Measurements from ENCODE around the gene STARD13.
A peak's percentile ranks its signal among the peaks of the same experiment; 100 is the strongest.

STARD13 gene

GRCh38 chr13:33319859-33320258 lies 34.3 kb upstream of the STARD13 start:
- peak overlapping the region in 1 of 3 experiments; percentile 23 for H3K27ac Mint-ChIP-seq
- H3K9me3 Mint-ChIP-seq, result no peaks in the 10 kb centered on the region
- H3K4me1 Mint-ChIP-seq, result peaks cover 48% of the 10 kb centered on the region
- no peaks in the 10 kb centered on the region for H3K36me3 Mint-ChIP-seq (ENCODE audit: low read depth)
- no peak for TF ChIP-seq CTCF (IDR thresholded peaks at IDR 0.05; ENCODE audit: unreplicated experiment in 3 of 3)
- H3K27me3 Mint-ChIP-seq (ENCODE audit: low read depth), result no peaks in the 10 kb centered on the region
- H3K4me3 Mint-ChIP-seq, result no peak overlapping the region

- H3K36me3 Mint-ChIP-seq (ENCODE audit: low read depth), result no peaks in the 10 kb centered on the region
- H3K4me3 Mint-ChIP-seq, result no peak overlapping the region
- H3K4me1 Mint-ChIP-seq, result peaks cover 37% of the 10 kb centered on the region
- H3K27me3 Mint-ChIP-seq (ENCODE audit: low read depth), result no peaks in the 10 kb centered on the region
- H3K27ac Mint-ChIP-seq, result no peak overlapping the region
- no peak for TF ChIP-seq CTCF (IDR thresholded peaks at IDR 0.05; ENCODE audit: unreplicated experiment in 3 of 3)
- no peaks in the 10 kb centered on the region for H3K9me3 Mint-ChIP-seq
Observed at GRCh38 chr13:33318744-33319143, 33.2 kb upstream of the STARD13 start.

- Mint-ChIP-seq H3K36me3 (ENCODE audit: low read depth) (no peaks in the 10 kb centered on the region), H3K27me3 (ENCODE audit: low read depth) (no peaks in the 10 kb centered on the region), H3K4me1 (peaks cover 30% of the 10 kb centered on the region), H3K9me3 (no peaks in the 10 kb centered on the region), H3K4me3 (no peak overlapping the region), H3K27ac (no peak overlapping the region)
- TF ChIP-seq CTCF (IDR thresholded peaks at IDR 0.05; ENCODE audit: unreplicated experiment in 3 of 3), result no peak
Observed at GRCh38 chr13:33318037-33318436, 32.5 kb upstream of the STARD13 start.

GRCh38 chr13:33316890-33317289 lies 31.3 kb upstream of the STARD13 start:
- no peak for TF ChIP-seq CTCF (IDR thresholded peaks at IDR 0.05; ENCODE audit: unreplicated experiment in 3 of 3)
- Mint-ChIP-seq H3K4me1 (peaks cover 18% of the 10 kb centered on the region), H3K4me3 (no peak overlapping the region), H3K9me3 (no peaks in the 10 kb centered on the region), H3K27ac (peak overlapping the region in 1 of 3 experiments; percentile 27), H3K36me3 (ENCODE audit: low read depth) (no peaks in the 10 kb centered on the region), H3K27me3 (ENCODE audit: low read depth) (no peaks in the 10 kb centered on the region)

GRCh38 chr13:33313504-33313903 lies 27.9 kb upstream of the STARD13 start:
- Mint-ChIP-seq H3K9me3 (no peaks in the 10 kb centered on the region), H3K36me3 (ENCODE audit: low read depth) (no peaks in the 10 kb centered on the region), H3K27ac (peak overlapping the region in 1 of 3 experiments; percentile 30), H3K27me3 (ENCODE audit: low read depth) (no peaks in the 10 kb centered on the region), H3K4me3 (no peak overlapping the region), H3K4me1 (peaks cover 26% of the 10 kb centered on the region)
- no peak for TF ChIP-seq CTCF (IDR thresholded peaks at IDR 0.05; ENCODE audit: unreplicated experiment in 3 of 3)

- no peak overlapping the region for H3K4me3 Mint-ChIP-seq
- no peaks in the 10 kb centered on the region for H3K36me3 Mint-ChIP-seq (ENCODE audit: low read depth)
Observed at GRCh38 chr13:33312861-33313212, 27.3 kb upstream of the STARD13 start.

More at GRCh38 chr13:33312861-33313212, 27.3 kb upstream of the STARD13 start:
- no peak overlapping the region for H3K27ac Mint-ChIP-seq
- no peak for TF ChIP-seq CTCF (IDR thresholded peaks at IDR 0.05; ENCODE audit: unreplicated experiment in 3 of 3)
- peaks cover 2% of the 10 kb centered on the region for H3K9me3 Mint-ChIP-seq
- H3K4me1 Mint-ChIP-seq, result peaks cover 30% of the 10 kb centered on the region
- H3K27me3 Mint-ChIP-seq (ENCODE audit: low read depth), result no peaks in the 10 kb centered on the region
